ENCODE data around the gene TUBA3E.
"Not testable (repeated sequence)": the region's sequence is repeated elsewhere in the genome, so short reads cannot be mapped to it uniquely, and the experiment has no call there.

TUBA3E gene

GRCh38 chr2:130165293-130166016, 32.8 kb downstream of the TUBA3E start:
- DNase-seq (ENCODE audit: low read depth in 3 of 3, low spot score in 1 of 3): no peak

GRCh38 chr2:130162968-130163367, 35.3 kb downstream of the TUBA3E start:
- DNase-seq (ENCODE audit: low read depth in 3 of 3, low spot score in 1 of 3): no peak

- DNase-seq (ENCODE audit: low read depth in 3 of 3, low spot score in 1 of 3): not testable (repeated sequence)
Observed at GRCh38 chr2:130162486-130162885, 35.8 kb downstream of the TUBA3E start.

DNA sequence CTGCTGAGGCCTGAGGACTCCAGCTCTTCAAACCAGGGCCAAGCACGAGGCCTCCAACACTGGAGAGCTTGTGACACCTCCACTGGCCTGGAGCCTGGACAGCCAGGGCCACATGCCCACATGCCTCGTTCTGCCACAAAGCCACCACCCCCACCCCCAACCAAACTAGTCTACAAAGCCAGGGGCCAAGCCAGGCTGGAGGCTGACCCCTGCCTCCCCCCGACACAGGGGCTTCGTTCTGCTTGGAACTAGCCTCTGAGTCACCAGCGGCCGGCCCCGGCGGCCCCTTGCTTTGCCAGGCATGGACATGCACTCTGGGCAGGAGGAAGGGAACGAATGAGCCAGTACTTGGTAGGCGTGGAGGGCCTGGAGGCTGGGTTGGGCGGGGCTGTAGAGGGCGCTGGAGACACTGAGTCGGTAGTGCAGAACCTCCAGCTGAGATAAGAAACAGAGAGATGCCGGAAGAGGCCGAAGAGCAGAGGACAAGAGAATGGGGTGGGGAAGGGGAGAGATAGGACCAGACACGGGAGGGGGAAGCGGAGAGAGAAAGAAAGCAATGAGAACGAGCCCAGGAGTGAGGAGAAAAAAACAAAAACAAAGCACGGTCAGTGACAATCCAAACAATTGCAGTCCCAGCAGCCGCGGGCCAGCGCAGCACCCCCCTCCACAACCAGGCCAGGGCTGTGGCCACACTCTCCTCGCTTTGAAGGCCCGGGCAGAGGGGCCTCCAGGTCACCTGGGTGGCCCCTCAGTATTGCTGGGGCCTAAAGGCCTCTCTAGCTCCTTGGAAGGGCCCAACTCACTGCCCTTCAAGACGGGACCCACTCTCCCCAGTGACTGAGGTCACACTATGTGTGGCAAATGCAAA, 37.2 kb downstream of the TUBA3E start:
- not testable (repeated sequence) for DNase-seq (ENCODE audit: low read depth in 3 of 3, low spot score in 1 of 3)

DNA sequence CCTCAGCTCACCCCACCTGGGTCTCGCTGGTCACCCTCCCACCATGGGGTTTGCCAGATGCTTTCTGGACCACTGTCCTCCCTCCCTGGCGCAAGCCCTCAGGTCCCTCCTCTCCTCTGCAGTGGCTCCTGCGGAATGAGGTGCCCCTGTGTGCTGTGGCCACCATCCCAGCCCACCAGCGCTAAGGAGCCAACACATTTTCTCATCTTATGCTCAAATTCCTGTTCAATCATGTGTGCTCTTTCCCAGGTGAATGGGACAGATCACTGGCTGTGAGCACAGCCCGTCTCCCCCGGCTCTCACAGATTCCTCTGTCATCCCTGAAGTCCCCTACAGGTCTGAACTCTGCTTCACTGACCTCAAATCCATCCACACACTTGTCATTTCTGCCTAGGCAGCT, 38.1 kb downstream of the TUBA3E start:
- no peak for DNase-seq (ENCODE audit: low read depth in 3 of 3, low spot score in 1 of 3)

DNA sequence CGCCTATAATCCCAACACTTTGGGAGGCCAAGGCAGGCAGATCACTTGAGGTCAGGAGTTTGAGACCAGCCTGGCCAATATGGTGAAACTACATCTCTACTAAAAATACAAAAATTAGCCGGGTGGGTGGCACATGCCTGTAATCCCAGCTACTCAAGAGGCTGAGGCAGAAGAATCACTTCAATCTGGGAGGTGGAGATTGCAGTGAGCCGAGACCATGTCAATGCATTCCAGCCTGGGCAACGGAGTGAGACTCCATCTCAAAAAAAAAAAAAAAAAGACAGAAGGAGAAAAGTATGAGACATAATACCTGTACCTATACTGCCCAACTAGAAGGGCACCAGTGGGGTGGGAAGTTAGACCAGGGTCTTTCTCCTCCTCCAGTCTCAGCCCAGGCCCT, 38.9 kb downstream of the TUBA3E start:
- DNase-seq (ENCODE audit: low read depth in 3 of 3, low spot score in 1 of 3): not testable (repeated sequence)

GRCh38 chr2:130158631-130159030, 39.6 kb downstream of the TUBA3E start:
- DNase-seq (ENCODE audit: low read depth in 3 of 3, low spot score in 1 of 3): no peak

DNA sequence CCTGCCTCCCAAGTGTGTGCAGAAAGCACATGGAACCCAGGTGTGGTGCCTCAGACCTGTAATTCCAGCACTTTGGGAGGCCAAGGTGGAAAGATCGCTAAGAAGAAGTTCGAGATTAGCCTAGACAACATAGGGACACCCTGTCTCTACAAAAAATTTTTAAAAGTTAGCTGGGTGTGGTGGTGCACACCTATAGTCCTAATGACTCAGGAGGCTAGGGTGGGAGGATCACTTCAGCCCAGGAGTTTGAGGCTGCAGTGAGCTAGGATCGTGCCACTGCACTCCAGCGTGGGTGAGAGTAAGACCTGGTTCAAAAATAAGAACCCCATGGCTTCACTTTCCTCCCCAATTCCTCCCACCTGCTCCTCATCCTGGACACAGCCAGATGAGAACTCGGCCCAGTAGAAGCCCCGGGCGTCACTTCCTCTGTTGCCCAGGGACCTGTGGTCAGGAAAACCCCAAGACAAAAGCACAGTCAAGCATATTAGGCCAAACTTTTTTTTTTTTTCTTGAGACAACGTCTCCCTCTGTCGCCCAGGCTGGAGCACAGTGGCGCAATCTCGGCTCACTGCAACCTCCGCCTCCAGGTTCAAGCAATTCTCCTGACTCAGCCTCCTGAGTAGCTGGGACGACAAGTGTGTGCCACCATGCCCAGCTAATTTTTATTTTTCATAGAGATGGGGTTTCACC, 40.3 kb downstream of the TUBA3E start:
- DNase-seq (ENCODE audit: low read depth in 3 of 3, low spot score in 1 of 3): not testable (repeated sequence)

DNA sequence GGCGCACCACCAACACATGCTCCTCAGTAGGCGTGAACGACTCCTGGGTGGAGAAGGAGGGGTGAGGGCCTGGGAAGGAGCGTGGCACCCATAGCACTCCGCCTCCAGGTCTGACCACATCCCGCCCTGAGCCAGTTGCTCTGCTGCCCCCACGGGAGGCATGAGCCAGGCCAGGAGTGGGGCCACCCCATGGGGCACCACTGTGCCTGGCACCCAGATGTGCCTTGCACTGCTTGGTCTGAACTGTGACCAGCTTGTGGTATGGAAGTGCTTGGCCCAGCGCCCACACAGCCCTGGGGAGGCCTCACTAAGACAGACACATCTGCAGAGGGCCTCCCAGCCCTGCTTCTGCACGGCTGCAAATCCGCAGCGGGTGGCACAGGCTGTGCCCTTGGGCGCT, 40.9 kb downstream of the TUBA3E start:
- DNase-seq (ENCODE audit: low read depth in 3 of 3, low spot score in 1 of 3): not testable (repeated sequence)

DNA sequence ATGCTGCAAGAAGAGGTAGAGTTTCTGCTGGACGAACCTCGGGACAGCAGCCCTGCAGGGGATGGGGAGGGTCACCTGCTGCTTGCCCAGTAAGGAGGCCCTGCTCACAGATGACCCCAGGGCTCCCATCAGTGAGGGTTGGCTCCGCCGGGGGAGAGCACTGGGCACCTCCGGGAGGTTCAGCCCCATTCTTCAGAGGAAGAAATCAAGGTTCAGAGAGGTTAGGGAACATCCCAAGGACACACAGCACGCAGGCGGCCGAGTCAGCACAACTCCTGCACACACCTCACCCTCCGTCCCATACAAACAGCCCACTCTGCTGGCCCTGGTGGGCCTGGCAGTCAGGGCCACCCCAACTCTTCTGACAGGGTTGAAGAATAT, 41.6 kb downstream of the TUBA3E start:
- no peak for DNase-seq (ENCODE audit: low read depth in 3 of 3, low spot score in 1 of 3)

DNA sequence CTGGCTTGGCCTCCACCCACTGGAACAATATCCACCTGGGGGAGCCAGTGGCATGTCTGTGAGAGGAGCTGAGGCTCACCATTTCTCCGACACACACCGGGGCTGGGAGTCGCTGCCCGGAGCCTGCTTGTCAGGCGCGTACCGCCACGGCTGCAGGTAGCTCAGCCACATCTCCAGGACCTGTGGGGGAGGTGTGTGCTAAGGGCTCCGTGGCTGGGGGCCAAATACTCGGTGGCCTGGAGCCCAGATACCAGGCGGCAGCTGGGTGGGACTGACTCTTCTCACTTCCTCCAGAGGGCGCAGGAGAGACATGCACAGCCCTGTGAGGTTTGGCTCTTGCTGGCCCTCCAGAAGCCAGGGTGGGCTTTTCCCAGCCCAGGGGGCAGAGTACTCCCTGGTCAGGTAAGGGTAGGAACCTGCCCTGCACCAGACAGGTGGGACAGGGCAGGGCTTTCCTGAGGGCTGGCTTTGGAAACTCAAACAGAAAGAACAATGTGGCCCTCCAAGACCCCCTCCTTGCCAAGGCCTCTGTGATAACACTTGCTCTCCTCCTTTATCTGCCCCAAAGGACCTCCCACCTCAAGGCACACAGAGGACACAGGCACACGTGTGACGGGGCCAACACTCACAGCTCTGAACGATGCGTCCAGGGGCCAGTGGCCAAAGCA, 42.1 kb downstream of the TUBA3E start:
- DNase-seq (ENCODE audit: low read depth in 3 of 3, low spot score in 1 of 3): not testable (repeated sequence)

DNA sequence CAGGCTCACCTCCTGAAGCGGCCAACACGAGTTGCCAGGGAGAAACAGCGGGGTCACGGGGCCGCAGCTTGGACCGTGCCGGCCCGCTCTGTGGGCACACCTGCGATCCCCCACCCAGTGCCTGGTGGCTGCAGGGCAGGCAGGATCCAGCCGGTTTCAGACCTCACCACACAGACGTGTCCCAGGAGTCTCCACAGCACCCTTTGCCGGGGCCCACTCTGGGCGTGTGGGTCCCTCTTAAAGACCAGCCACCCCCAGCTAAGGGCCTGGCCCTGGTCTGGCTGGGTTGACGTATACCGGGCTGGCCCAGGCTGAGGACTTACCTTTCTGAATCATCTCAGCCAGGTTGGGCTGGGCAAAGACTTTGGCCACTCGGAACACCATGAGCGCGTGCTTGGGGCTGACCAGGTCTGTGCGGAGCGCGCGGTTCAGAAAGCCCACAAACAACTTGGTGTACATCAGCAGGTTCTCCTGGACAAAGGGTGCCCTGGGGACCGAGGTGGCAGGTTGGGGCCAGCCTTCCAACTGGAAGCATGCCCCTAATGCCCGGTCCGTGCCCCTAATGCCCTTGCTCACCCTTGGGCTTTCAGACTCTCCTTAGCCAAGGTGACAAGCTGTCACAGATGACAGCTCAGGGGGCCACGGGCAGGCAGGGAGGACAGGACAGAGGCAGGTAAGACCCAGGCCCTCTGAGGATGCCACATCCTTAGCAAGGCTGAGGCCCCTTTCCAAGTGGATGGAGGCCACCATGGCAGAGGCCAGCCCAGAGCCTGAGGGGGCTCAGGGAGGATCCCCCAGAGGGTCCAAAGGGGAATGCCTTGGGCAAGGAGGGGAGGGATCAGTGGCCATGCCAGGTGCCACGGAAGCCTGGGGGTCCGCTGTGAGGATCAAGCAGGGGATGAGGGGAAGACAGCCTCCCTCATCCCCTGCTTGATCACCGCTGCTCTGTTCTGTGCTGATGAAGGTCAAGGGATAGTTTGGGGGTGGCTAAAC, 43.2 kb downstream of the TUBA3E start:
- no peak for DNase-seq (ENCODE audit: low read depth in 3 of 3, low spot score in 1 of 3)

DNA sequence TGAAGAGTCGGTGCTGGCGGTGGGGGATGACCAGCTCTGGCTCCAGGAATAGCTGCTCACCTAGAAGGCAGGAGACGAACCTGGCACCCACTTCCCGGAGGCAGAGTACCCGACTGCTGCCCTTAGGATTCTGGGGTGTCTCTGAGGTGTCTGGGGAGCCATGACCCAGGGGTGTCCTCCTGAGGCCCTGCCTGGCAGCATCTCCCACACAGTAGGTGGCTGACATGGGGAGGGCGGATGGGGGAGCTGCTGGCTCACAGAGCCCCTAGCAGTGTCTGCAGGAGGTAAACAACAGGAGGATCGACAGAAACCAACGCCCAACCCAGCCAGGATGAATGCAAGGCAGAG, 43.8 kb downstream of the TUBA3E start:
- not testable (repeated sequence) for DNase-seq (ENCODE audit: low read depth in 3 of 3, low spot score in 1 of 3)

- not testable (repeated sequence) for DNase-seq (ENCODE audit: low read depth in 3 of 3, low spot score in 1 of 3)
Observed at GRCh38 chr2:130153721-130154422, 44.4 kb downstream of the TUBA3E start.

GRCh38 chr2:130152816-130153595, 45.2 kb downstream of the TUBA3E start:
- no peak for DNase-seq (ENCODE audit: low read depth in 3 of 3, low spot score in 1 of 3)

DNA sequence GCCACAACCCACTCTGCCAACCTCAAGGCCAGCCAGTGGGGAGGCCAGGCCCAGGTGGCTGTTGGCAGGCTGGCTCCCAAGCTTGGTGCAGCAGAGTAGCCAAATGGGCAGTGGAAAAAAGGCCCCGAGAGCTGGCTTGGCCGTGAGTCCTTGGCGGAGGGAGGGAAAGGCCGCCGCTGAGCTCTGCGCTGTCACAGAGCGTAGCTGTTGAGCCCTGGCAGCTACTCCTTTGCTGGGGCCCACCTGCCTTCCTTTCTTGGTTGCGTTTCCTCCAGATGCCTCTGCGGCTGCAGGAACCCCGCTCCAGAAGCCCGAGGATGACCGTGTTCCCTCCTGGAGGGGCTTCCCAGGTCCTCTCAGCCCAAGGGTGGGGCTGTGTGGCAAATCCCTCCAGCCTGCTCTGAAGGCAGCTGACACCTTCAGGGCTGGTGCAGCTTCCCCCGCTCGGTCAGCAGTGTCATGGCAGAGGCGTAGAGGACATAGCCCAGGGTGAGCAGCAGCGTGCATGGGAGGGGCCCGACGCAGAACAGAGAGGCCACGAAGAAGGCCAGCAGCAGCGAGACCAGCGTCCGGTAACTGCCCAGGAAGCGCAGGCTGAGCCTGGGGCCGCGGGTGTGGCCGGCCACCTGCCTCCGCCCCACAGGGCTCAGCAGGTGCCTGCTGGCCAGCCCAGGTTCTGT, 46.0 kb downstream of the TUBA3E start:
- not testable (repeated sequence) for DNase-seq (ENCODE audit: low read depth in 3 of 3, low spot score in 1 of 3)

- DNase-seq (ENCODE audit: low read depth in 3 of 3, low spot score in 1 of 3): not testable (repeated sequence)
Observed at GRCh38 chr2:130151145-130151512, 47.1 kb downstream of the TUBA3E start.

Measured in stimulated activated CD4-positive, alpha-beta T cell treated with anti-CD3 and anti-CD28 coated beads, TNF-alpha, amount 100 ng/mL, for 1 hour (primary cell).